ENCODE results near the gene SCYGR7.
"Not testable (repeated sequence)": the region's sequence is repeated elsewhere in the genome, so short reads cannot be mapped to it uniquely, and the experiment has no call there.

The SCYGR7 gene

DNA sequence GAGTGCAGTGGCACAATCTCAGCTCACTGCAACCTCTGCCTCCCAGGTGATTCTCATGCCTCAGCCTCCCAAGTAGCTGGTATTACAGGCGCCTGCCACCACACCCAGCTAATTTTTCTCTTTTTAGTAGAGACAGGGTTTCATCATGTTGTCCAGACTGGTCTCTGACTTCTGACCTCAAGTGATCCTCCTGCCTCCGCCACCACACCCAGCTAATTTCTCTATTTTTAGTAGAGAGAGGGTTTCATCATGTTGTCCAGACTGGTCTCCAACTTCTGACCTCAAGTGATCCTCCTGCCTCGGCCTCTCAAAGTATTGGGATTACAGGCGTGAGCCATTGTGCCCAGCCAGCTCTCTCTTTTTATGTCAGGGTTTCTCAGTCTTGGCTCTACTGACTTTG lies 28.1 kb downstream of the SCYGR7 start:
- not testable (repeated sequence) for DNase-seq (ENCODE audit: low read depth in 2 of 2, low spot score in 1 of 2)

- DNase-seq (ENCODE audit: low read depth in 2 of 2, low spot score in 1 of 2): no peak
Measured at GRCh38 chr2:227759411-227760118, 31.4 kb downstream of the SCYGR7 start.

- DNase-seq (ENCODE audit: low read depth in 2 of 2, low spot score in 1 of 2): no peak
Measured at GRCh38 chr2:227761740-227762476, 33.8 kb downstream of the SCYGR7 start.

- DNase-seq (ENCODE audit: low read depth in 2 of 2, low spot score in 1 of 2): no peak
Measured at GRCh38 chr2:227765788-227766372, 37.7 kb downstream of the SCYGR7 start.

DNA sequence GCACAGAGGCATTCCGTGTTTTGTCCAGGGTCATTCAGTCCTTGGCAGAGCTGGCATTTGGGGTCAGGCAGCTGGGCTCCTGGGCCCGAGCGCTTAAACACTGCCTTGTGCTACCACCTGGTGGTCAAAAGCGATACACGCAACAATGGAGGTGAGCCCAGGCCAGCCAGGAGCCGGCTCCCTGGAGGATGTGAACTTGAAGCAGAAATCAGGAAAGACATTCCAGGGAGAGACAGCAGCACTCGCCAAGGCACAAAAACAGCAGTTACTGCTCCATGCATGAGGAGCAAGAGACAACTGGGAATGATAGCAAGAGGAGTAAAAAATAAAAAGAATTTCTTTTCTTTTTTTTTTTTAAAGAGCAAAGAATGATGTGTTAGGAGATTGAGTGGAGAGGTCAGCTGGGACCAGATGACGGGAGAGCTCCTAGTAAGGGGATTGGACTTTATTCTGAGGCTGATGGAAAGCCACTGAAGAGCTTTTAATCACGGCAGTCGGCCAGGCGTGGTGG lies 38.3 kb downstream of the SCYGR7 start:
- DNase-seq (ENCODE audit: low read depth in 2 of 2, low spot score in 1 of 2): peak; percentile 9 to 31

DNA sequence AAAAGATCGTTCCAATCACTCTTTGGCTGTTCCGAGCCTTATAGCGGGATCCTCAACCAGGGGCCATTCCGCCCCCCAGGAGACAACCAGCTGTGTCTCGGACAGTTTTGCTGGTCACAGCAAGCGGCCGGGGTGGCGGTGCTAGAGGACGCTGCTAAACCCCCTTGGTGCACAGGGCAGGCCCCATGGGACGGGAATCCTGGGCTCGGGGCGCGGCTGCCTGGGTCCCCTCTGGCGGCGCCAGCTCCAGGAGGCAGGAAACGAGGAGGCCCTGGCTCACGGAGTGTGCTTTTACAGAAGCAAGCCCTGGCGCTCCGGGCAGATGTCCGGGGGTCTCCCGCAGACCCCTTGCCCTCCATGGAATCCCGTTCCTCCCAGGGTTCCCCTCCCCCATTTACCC lies 39.7 kb downstream of the SCYGR7 start:
- DNase-seq (ENCODE audit: low read depth in 2 of 2, low spot score in 1 of 2): no peak

- no peak for DNase-seq (ENCODE audit: low read depth in 2 of 2, low spot score in 1 of 2)
Measured at GRCh38 chr2:227772197-227772661, 44.1 kb downstream of the SCYGR7 start.

GRCh38 chr2:227772932-227773331 lies 44.8 kb downstream of the SCYGR7 start:
- no peak for DNase-seq (ENCODE audit: low read depth in 2 of 2, low spot score in 1 of 2)

- DNase-seq (ENCODE audit: low read depth in 2 of 2, low spot score in 1 of 2): no peak
Measured at GRCh38 chr2:227774011-227774624, 46.0 kb downstream of the SCYGR7 start.

- DNase-seq (ENCODE audit: low read depth in 2 of 2, low spot score in 1 of 2): no peak
Measured at GRCh38 chr2:227774895-227775842, 47.0 kb downstream of the SCYGR7 start.
